NCI-H1417 (cell line): Measurements from ENCODE around the gene LRP4.

Source experiments
- DNase-seq, 3 experiments: peaks; one replicate each; lab custom pipeline; 2025; lab: John Stamatoyannopoulos, UW

LRP4 gene

DNA sequence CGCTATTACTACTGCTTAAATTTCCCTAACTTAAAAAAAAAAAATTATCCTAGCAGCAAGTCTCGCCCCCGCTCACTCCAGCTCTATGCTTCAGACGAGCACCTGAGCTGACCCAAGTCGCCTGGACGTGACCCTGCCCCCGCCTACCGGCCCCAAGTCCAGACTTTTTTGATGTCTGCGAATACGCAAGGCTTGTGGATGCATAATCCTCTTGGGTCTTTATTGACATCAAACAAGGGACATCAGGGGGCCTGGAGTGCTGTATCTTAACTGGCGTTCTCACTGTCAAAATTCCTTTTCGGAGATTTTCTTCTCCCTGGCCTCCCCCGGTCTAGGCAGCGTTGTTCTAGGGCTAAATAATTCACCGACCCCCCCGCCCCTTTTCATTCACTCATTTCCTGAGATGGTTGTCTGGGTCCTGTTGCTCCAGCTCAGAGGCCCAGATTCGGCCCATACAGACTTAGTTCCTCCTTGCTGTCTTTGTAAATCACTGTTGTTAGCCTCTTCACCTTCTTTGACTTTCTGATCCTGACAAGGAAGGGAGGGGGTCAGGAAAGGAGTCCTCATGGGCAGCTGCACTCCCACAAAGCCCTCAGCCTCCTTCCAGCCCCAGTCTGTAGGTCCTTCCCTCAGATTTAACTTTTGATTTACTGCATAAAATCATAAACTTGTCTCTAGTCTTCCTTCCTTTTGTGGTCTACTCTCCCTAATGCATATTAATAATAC lies 601 bp upstream of the LRP4 start:
- no peak for DNase-seq

DNA sequence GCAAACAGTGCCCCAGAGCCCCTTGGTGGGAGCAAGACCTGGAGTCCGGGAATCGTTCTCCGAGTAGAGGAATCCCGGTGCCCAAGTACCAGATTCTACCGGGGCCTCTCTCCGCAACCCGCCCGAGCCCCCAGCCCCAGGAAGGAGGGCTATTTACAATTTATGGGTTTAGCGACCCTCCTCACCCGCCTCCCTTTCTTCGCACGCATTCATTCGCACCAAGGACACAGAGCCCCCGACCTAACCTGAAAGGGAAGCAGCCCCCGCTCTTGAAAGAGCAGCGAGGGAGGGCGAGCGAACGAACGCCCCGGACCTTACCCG lies 628 bp downstream of the LRP4 start:
- peak in 1 of 3 experiments; percentile 34 for DNase-seq

DNA sequence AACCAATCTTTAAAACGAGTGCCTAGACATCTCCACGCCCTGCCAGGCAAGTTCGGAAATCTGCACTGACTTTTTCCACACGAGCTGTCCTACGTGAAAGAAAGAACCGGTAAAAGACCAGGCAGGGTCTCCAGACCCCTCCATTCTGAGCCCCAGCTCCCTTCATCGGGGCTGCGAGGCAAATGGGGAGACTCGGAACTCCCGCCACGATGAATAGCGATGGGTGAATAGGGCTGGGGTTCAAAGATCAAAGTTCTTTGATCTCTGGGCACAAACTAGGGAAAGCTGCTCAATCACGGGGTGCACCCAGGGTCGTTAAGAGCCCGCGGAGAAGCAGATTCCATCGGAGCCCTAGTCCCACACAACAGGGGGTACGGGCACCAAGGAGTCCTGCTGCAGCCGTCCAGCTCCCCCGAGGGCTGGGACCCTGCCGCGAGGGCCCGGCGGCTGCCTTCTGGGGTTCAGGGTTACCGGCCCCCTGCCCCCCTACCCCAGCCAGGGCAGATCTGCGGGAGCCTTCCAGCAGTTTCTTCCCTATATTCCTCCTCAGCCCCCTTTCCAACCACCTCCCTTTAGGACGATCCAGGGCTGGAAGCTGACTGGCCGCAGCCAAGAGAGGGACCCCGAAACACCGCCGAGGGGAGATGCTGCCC lies 1.1 kb downstream of the LRP4 start:
- DNase-seq = no peak

DNA sequence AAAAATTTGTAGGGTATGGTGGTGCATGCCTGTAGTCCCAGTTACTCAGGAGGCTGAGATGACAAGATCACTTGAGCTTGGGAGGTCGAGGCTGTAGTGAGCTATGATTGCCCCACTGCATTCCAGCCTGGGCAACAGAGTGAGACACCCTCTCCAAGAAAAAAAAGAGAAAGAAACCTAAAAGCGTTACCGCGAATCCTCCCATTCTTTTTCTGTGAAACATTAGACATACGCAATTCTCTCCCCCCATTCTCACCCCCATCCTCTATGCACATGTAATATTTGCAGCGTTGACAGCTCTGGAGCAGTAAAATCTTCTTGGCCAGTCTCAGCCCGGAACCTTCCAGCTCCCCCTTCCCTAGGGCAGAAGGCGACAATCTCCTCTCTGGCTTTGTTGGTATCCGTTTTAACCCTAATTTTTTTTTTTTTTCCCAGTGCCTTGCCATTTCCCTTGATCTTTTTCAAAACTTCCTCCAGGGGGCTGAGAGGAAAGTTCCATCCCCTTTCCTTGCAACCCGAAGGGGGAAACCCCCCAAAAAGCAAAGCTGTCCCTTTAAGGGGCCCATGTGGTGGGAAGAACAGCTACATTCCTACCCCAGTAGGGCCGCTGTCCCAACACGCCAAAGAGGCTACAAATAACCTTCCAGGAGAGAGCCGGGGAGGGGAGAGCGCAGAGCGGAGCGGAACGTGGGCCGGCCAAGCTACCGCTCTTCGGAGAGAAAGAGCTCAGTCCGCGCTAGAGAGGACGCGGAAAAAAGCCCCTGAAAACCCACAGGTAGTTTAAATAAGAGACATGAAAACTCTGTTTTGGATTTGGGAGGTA lies 1.9 kb downstream of the LRP4 start:
- DNase-seq = peak in 2 of 3 experiments; percentile 26 to 33

DNA sequence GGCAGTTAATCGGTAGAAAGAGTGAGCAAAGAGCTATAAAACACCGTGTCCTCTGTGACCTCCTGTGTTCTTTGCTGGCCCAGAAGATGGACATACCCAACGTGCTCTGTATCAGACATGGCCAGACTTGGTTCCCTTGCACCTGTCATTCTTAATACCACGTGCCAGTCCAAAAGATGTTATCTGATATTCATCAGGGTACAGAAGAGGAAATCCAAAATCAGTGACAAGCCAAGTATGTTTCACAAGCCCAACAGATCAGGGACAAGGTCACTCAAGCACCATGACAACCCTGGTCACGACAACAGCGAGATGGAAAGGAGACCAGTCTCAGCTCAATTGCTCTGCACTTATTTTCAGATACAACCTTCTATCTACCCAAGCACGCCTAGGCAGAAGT lies 3.4 kb downstream of the LRP4 start:
- DNase-seq = no peak

DNA sequence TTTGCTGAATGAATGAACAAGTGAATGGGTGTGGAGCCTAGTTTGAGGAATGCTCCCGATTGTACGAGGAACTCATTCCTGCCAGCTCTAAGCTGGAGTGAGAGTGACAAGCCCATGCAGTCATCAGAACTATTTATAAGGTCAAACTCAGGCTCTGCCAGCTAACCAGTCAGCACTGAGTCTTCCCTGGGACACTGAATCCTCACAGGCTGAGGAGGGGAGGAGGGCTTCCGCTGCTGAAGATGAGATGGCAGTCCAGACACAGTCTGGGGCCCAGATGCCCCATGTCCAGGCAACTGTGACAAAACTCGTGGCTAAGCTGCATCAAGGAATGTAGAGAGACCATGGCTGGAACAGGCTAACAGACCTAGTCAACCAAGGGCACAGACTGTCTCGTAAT lies 4.0 kb downstream of the LRP4 start:
- no peak for DNase-seq

DNA sequence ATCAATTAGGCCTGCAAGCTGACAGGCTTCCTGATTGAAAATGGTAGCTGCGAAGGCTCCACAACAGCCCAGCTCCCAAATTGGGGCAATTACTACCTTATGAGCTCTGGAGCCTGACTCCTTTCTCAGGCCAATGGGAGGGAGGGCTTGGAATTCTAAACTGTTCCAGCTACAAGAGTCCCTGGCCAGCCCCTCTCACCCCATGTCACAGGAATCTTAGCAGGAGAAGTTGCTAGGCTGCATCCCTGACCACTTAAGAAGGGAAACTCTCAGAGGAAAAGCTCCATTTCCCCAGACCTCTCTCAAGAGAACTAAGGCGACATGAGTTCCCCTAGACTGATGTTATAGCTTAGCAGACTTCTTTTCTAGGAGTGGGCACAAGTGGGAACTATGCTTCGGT lies 4.9 kb downstream of the LRP4 start:
- DNase-seq = no peak

DNA sequence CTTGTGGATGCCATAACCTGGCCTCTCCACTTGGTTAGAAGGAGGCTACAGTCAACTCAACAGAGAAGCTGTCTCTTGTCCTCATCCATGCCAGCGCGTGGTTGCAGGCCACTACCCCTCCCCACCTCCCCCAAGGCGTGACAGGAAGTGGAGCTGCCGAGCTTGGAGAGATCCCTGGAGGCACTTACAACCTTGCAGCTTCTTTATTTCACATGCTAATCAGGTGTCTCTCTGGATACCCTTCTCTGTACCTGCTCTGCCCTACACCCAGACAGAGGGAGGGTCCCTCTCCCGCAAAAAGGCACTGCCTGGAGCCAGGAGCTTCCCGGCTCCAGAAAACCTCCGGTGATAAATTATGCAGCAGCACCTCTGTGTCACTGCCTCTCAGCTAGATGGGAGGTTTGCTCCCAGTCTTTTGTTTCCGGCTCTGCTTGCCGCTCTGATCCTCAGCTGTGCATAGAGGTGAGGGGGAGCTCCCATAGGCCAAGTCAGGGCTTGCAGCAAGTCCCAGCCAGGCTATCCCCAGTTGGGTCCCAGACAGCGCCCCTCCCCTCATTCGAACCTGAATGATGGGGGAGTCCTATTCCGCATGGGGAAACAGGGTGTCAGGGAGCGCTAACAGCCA lies 5.7 kb downstream of the LRP4 start:
- DNase-seq = peak; percentile 88 to 91 (median 90)

DNA sequence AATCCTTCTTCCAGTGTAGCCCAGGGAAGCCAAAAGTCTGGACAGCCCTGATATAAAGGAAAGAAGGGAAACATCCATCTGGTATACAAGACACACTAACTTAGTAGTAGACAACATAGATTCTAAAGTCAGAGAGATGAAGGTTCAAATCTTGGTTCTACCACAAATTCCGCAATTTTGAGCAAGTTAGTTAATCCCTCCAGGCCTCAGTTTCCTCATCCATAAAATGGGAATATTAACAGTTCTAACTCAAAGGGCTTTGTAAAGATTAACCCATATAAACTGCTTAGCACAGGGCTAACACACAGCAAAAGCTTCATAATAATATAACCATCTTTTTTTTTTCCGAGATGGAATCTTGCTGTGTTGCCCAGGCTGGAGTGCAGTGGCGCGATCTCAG lies 10.7 kb downstream of the LRP4 start:
- DNase-seq = no peak

DNA sequence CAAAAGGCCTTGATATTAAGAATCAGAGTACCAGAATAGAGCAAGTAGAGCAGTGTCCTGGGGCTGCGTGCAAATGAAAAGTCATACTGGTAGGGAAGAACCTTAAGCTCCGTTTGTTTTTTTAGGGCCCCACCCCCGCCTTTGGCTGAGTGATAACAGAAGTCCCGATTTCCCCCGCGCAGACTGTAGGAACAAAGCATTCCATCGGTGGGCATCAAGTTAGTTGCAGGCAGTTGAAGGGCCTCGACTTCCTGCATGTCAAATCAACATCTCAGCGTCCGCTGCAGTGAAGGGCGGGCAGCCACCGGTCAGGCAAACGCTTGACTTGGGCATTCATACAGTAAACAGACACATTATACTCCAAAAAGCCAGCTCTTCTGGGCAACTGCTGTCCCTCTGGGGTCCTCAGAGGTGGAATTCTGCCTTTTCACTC lies 11.7 kb downstream of the LRP4 start:
- DNase-seq = no peak

DNA sequence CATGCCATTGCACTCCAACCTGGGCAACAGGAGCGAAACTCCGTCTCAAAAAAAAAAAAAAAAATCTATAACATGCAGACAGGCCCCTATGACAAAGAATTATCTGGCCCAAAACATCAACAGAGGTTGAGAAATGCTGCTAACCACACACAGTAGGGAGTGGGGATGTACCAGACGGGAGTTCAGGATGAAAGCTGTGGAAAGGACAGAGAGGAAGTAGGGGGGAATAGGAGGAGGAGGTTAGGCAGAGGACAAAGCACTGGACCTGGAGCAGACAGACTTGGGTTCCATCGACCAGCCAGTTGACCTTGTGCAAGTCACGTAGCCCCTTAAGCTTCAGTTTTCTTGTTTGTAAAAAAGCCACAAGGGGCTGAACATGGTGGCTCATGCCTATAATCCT lies 12.5 kb downstream of the LRP4 start:
- DNase-seq = no peak

DNA sequence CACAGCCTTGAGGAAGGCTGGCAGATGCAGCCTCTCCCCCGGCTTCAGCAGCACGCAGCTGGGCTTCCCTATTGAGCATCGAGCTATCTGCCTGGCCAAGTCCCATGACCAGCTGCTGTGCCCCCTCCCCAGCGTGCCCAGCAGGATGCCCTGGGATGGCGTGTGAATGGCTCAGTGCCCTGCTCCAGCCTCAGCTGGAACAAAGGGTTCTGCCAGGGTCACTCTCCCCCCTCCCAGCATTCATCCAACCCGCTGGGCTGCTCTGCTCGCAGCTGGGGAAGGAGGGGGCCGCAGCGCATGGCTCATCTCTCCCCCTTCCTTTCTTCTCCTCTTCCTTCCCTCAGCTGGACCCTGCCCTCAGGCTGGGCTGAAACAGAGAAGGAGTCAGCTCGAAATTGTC lies 14.5 kb downstream of the LRP4 start:
- DNase-seq = peak in 2 of 3 experiments; percentile 21 to 69

DNA sequence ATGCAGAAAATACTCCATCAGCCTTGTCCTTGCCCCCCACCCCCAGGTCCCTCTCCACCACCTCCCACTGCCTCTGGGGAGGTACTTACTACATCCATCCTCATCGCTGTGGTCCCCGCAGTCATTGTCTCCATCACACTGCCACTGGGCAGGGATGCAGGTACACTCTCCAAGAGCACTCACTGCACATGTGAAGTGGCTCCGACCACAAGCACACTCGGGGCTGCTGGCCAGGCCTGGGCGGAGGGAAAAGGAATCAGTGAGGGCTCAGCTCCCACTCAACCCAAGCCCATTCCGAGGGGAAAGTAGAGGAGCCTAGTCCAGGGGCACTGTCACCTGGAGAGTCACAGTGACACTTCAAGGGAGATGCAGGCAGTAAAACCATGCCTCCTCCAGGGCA lies 15.7 kb downstream of the LRP4 start:
- peak in 1 of 3 experiments; percentile 75 for DNase-seq

DNA sequence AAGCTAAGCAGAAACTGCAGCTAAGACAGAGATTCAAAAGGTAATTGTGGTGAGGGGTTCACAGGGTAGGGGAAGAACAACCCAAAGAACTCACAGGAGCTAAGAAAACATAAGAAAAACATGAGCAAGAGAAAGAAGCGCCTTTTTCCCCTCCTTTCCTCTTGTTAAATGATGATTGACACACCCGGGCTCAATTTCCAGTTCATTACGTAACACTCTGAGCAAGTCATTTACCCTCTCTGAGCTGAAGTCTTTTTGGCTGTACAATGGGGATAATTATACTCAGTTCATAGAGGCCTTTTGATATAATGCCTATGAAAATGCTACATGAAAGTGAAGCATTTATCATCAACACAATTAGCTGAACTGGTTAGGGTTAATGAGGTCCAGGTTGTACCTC lies 17.2 kb downstream of the LRP4 start:
- DNase-seq = peak in 1 of 3 experiments; percentile 9

DNA sequence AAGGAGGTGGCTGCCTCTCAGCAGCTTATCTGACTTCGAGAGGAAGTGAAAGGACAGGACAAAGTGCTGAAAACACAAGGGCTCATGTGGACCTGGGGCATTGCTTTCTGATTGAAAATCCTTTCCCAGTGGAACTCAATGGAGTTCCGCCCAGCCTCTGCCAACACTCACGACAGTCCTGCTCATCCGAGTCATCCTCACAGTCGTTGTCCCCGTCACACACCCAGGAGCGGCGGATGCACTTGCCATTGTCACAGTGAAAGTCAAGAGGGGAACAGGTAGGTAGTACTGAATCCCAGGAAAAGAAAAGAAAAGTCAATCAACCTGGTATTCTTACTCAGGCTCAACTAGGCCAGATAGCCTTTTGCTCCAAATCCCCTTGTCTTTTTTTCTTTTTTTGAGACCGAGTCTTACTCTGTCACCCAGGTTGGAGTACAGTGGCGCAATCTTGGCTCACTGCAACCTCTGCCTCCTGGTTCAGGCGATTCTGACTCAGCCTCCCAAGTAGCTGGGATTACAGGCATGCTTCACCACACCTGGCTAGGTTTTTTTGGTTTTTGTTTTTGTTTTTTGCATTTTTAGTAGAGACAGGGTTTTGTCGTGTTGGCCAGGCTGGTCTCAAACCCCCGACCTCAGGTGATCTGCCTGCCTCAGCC lies 18.1 kb downstream of the LRP4 start:
- DNase-seq = no peak

DNA sequence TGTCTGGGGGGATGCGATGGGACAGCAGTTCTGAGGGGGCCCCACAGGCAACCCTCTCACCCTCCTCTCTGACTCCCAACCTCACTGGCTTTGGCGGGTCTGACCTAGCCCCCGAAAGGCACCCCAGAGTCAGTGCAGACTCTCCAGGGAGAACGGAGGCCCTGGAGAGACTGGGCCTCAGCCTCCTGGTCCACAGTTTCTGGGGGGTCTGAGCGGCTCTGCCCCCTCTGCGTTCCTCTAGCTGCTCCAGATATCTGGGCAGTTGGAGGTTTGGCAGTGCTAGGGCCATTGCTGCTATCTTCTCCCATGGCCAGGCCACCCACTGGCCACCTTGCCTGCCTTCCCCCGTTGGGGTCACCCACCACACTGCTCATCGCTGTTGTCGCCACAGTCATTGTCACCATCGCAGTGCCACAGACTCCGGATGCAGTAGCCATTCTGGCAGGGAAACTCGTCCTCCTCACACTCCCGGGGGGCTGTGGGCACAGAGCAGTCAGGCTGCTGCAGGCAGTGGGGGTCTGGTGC lies 18.8 kb downstream of the LRP4 start:
- DNase-seq = no peak

DNA sequence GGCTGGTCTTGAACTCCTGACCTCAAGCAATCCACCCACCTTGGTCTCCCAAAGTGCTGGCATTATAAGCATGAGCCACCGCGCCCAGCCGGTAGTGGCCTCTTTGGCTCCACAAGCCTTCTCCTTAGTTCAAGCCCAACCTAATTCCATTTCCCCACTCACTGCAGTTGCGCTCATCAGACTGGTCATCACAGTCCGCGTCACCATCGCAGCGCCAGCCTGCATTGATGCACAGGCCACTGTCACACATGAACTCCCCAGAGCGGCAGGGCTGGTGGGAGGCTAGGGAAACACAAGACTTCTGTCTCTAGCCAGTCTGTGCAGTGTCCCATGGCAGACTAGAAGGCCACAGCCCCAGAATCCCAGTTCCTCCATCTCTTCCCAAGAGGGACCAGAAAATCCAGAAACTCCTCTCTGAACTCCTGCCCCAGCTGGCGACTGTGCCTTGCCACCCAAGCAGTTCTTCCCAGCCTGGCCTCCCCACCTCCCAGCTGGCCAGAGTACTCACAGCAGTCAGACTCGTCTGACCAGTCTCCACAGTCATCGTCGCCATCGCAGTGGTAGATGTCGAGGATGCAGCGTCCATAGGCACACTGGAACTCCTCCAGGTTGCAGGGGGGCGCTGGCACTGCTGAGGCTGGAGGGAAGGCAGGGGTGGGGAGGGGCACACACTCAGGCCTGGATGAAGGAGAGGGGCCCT lies 19.8 kb downstream of the LRP4 start:
- DNase-seq = peak in 1 of 3 experiments; percentile 9

DNA sequence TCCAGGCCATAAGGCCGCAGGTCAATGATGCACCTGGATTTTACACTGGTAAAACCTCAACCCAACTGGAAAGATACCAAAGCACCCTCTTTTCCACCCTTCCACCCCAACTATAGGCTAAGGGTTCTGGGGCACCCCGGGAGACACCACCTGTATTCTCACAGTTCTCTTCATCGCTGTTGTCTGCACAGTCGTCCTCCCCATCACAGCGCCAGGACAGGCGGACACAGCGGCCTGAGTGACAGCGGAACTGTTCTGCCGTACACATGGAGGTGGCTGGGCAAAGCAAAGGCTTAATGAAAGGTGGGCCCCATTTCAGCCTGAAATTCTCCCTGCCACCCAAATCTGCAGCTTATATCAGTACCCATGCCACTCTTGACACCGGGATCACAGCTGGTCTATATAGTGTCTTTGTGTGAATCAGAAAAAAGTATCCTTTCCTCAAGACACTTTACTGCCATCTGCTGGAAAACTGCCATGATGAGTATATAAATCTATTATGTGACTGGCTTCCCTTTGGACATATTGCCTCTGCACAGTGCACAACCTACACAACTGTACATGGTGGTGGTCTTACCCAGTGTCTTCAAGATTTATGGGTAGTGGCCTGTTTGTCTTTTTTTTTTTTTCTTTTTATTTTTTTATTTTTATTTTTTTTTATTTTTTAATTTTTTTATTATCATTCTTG lies 21.5 kb downstream of the LRP4 start:
- peak in 2 of 3 experiments; percentile 54 to 73 for DNase-seq

DNA sequence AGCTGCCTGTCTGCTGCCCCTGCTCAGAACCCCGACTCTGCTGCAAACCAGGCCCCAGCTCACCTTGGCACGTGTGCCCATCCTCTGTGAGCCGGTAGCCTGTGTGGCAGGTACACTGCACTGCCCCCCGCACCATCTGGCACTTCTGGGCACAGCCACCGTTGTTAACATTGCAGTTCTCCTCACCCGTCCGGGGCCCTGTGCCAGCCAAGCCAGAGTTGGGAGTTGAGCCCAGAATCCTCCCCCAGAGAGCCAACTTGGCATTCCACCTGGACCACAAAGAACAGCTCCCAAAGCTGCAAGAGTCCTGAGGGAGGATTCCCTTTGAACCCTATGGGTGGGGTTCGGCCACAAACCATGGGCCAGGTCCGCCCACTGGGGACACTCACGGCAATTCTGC lies 22.5 kb downstream of the LRP4 start:
- DNase-seq = no peak

DNA sequence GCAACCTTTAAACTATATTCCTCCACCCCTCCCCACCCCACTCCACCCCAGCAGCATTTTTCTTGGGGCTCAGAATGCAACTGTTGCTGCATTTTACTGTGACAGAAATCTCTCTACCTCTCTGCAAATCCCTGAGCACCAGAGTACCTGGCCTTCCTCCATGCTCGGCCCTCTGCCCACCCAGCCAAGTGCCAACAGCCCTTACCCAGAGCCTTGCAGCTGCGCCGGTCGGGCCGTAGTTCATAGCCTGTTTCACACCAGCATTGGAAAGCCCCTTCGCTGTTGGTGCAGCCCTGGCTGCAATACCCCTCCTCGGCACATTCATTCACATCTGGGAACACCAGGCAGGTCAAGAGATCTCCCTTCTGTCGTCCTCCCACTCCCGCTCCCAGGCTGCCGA lies 23.4 kb downstream of the LRP4 start:
- no peak for DNase-seq

DNA sequence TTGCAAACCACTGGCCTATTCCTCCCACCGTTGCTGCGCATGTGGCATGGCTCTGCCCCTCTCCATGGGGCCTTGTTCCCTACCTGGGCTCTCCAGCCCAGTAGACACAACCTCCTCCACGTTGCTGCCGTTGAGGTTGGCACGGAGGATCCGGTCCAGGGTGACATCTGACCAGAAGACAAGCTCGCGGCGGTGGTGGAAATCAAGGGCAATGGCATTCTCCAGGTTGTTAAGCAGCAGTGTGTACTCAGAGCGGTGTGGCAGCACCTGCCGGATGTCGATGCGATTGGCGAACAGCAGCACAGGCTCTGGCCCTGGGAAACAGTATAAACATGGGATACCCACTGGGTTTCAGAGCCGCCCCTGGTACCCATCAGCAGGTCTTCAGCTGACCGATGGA lies 23.8 kb downstream of the LRP4 start:
- DNase-seq = peak in 2 of 3 experiments; percentile 57 to 79
